ENCODE data around the gene NFE2L2. TPM values are rescaled to one million over a fixed set of nuclear protein-coding genes. Genes with fewer than 3 reads are reported as not detected.

Gene NFE2L2
- total RNA-seq, 3 donors from 2014 or later (not counting 1 experiment from before 2014, with no cell fraction given): 76.0 to 99.8 (median 84.6) TPM

DNA sequence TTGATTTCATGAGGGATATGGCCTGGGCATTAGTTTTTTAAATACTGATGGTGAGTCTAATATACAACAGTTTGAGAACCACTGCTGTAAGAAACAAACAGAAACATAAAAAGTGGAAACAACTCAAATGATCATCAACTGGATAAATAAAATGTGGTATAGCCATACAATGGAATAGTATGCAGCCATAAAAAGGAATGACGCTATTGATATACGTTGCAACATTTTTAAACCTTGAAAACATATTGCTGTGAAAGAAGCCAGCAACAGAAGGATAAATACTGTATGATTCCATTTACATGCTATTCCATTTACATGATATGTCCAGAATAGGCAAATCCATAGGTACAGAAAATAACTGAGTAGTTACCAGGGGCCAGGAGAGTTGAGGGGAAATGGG is 6.5 kb downstream of the NFE2L2 start:
- Histone ChIP-seq H3K4me3 (ENCODE audit: low read length) (no peak overlapping the region), H3K4me1 (ENCODE audit: control insufficient read depth, insufficient read depth, low read length) (peaks cover 40% of the 10 kb centered on the region), H3K9me3 (ENCODE audit: control insufficient read depth, insufficient read depth, low read length) (no peaks in the 10 kb centered on the region), H3K36me3 (ENCODE audit: control insufficient read depth, insufficient read depth, low read length) (peaks cover 6% of the 10 kb centered on the region), H3K27ac (ENCODE audit: low read length) (no peak overlapping the region), H3K27me3 (ENCODE audit: control insufficient read depth, insufficient read depth, low read length) (no peaks in the 10 kb centered on the region)
- WGBS (ENCODE audit: insufficient coverage): 96% methylated on average over 2 of the region's 2 CpGs
- Mint-ChIP-seq H3K4me1 (peaks cover 77 to 89% of the 10 kb centered on the region in 2 donors), H3K36me3 (no peaks in the 10 kb centered on the region), H3K27me3 (ENCODE audit: low read depth in 2 of 2) (no peaks in the 10 kb centered on the region), H3K27ac (peak overlapping the region; percentile 99 to 100), H3K4me3 (peak overlapping the region; percentile 2), H3K9me3 (no peaks in the 10 kb centered on the region)
- TF ChIP-seq, protein P1, sequence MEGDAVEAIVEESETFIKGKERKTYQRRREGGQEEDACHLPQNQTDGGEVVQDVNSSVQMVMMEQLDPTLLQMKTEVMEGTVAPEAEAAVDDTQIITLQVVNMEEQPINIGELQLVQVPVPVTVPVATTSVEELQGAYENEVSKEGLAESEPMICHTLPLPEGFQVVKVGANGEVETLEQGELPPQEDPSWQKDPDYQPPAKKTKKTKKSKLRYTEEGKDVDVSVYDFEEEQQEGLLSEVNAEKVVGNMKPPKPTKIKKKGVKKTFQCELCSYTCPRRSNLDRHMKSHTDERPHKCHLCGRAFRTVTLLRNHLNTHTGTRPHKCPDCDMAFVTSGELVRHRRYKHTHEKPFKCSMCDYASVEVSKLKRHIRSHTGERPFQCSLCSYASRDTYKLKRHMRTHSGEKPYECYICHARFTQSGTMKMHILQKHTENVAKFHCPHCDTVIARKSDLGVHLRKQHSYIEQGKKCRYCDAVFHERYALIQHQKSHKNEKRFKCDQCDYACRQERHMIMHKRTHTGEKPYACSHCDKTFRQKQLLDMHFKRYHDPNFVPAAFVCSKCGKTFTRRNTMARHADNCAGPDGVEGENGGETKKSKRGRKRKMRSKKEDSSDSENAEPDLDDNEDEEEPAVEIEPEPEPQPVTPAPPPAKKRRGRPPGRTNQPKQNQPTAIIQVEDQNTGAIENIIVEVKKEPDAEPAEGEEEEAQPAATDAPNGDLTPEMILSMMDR (IDR thresholded peaks at IDR 0.05): no peak
- DNase-seq (no peak), ATAC-seq (no peak)
- intact Hi-C loops (cut with micrococcal nuclease): no loop called here

DNA sequence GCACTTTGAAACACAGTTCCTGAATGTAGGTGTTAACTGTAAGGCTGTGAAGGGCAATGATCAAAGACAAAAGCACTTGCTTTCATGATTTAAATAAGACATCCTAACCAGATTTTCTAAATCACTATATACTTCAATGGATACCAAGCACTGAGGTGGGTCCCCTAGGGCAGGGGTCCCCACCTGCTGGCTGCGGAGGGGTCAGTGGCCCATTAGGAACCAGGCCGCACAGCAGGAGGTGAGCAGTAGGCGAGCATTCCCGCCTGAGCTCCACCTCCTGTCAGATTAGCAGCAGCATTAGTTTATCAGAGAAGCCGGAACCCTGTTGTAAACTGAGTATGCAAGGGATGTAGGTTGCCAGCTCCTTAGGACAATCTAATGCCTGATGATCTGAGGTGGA is 7.1 kb downstream of the NFE2L2 start:
- peak overlapping the region; percentile 99 to 100 for H3K27ac Mint-ChIP-seq
- ATAC-seq (no peak), DNase-seq (no peak)
- H3K4me1 Mint-ChIP-seq: peaks cover 77 to 92% of the 10 kb centered on the region in 2 donors
- H3K4me1 ChIP-seq (ENCODE audit: control insufficient read depth, insufficient read depth, low read length): peaks cover 46% of the 10 kb centered on the region
- H3K36me3 ChIP-seq (ENCODE audit: control insufficient read depth, insufficient read depth, low read length): peaks cover 6% of the 10 kb centered on the region
- WGBS (ENCODE audit: insufficient coverage): 95% methylated on average over 5 of the region's 5 CpGs
- H3K36me3 Mint-ChIP-seq: no peaks in the 10 kb centered on the region
- TF ChIP-seq, protein P1 (IDR thresholded peaks at IDR 0.05): no peak
- no peaks in the 10 kb centered on the region for H3K9me3 ChIP-seq (ENCODE audit: control insufficient read depth, insufficient read depth, low read length)
- H3K27me3 Mint-ChIP-seq (ENCODE audit: low read depth in 2 of 2): no peaks in the 10 kb centered on the region
- peaks cover 0 to 2% of the 10 kb centered on the region in 2 donors for H3K9me3 Mint-ChIP-seq
- H3K4me3 ChIP-seq (ENCODE audit: low read length): no peak overlapping the region
- no peak overlapping the region for H3K27ac ChIP-seq (ENCODE audit: low read length)
- H3K4me3 Mint-ChIP-seq: peak overlapping the region; percentile 28
- no peaks in the 10 kb centered on the region for H3K27me3 ChIP-seq (ENCODE audit: control insufficient read depth, insufficient read depth, low read length)
- intact Hi-C loops (cut with micrococcal nuclease): no loop called here

DNA sequence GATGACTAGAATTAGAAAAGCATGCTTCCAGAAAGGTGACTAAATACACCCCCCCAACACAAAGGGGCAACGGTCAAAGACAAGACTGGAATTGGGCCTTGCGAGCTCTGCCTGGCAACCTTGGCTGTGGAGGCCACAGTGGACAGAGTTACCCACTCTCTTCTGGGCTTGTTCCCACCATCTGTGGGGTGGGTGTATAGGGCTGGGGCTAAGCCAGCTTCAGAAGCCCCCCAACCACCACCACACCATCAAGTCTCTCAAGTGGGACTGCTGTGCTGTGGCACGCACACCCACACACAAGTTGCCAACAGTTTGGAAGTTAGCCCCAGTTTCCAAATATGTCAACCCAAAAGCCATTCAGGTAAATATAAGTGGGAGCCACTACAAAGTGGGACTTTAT is 7.8 kb downstream of the NFE2L2 start:
- no peak overlapping the region for H3K4me3 ChIP-seq (ENCODE audit: low read length)
- WGBS (ENCODE audit: insufficient coverage): 96% methylated on average over 3 of the region's 3 CpGs

More for the DNA sequence above, 7.8 kb downstream of the NFE2L2 start:
- intact Hi-C loops (cut with micrococcal nuclease): no loop called here
- Mint-ChIP-seq H3K36me3 (no peaks in the 10 kb centered on the region), H3K4me1 (peaks cover 77 to 92% of the 10 kb centered on the region in 2 donors), H3K4me3 (peak overlapping the region; percentile 42), H3K27ac (peak overlapping the region; percentile 99 to 100), H3K27me3 (ENCODE audit: low read depth in 2 of 2) (no peaks in the 10 kb centered on the region), H3K9me3 (peaks cover 0 to 2% of the 10 kb centered on the region in 2 donors)
- Histone ChIP-seq H3K4me1 (ENCODE audit: control insufficient read depth, insufficient read depth, low read length) (peaks cover 52% of the 10 kb centered on the region), H3K27me3 (ENCODE audit: control insufficient read depth, insufficient read depth, low read length) (no peaks in the 10 kb centered on the region), H3K9me3 (ENCODE audit: control insufficient read depth, insufficient read depth, low read length) (no peaks in the 10 kb centered on the region), H3K27ac (ENCODE audit: low read length) (no peak overlapping the region), H3K36me3 (ENCODE audit: control insufficient read depth, insufficient read depth, low read length) (peaks cover 6% of the 10 kb centered on the region)
- no peak for DNase-seq
- TF ChIP-seq, protein P1 (IDR thresholded peaks at IDR 0.05): no peak
- ATAC-seq: no peak
